IMR-90 (cell line): ENCODE data around the gene RAP1GAP. TPM values are rescaled to one million over a fixed set of nuclear protein-coding genes. Genes with fewer than 3 reads are reported as not detected.

ENCODE experiments used
- MAZ ChIP-seq: IDR thresholded peaks from 2 replicates; pipeline ENCODE4 v1.6.1; 2012; ENCODE audit warnings: low read depth, mild to moderate bottlenecking, low read length, improper control_type of control experiment, moderate library complexity, borderline replicate concordance
- RCOR1 ChIP-seq: IDR thresholded peaks from 2 replicates; pipeline ENCODE4 v1.6.1; 2012; ENCODE audit warnings: mild to moderate bottlenecking, low read length, improper control_type of control experiment; ENCODE audit not compliant: insufficient replicate concordance
- RFX5 ChIP-seq: IDR thresholded peaks from 2 replicates; pipeline ENCODE4 v1.8.0; 2012; ENCODE audit warnings: low read depth, mild to moderate bottlenecking, low read length, moderate library complexity
- polyA plus RNA-seq, 3 experiments: library from polyadenylated mRNA; depleted of rRNA; stranded (reverse); fragments of >200 nt; gene quantifications; 2 replicates each; pipeline ENCODE4 v1.2.3, GENCODE V29; 2012; ENCODE audit warnings: low replicate concordance in 1 of 3
- total RNA-seq: library from RNA; depleted of rRNA; stranded (reverse); fragments of >200 nt; gene quantifications from 2 replicates; pipeline ENCODE4 v1.2.3, GENCODE V29; 2012
- TF ChIP-seq, protein P1 (sequence below): conservative IDR thresholded peaks from 2 replicates; pipeline ENCODE4 v1.5.1; 2012; ENCODE audit warnings: mild to moderate bottlenecking, low read depth, low read length, improper control_type of control experiment

RAP1GAP gene
- total and polyA plus RNA-seq, 2 of the 4 experiments (the other 2 are of a cell fraction), result under 0.01 to 0.10 TPM

- TF ChIP-seq, protein P1, sequence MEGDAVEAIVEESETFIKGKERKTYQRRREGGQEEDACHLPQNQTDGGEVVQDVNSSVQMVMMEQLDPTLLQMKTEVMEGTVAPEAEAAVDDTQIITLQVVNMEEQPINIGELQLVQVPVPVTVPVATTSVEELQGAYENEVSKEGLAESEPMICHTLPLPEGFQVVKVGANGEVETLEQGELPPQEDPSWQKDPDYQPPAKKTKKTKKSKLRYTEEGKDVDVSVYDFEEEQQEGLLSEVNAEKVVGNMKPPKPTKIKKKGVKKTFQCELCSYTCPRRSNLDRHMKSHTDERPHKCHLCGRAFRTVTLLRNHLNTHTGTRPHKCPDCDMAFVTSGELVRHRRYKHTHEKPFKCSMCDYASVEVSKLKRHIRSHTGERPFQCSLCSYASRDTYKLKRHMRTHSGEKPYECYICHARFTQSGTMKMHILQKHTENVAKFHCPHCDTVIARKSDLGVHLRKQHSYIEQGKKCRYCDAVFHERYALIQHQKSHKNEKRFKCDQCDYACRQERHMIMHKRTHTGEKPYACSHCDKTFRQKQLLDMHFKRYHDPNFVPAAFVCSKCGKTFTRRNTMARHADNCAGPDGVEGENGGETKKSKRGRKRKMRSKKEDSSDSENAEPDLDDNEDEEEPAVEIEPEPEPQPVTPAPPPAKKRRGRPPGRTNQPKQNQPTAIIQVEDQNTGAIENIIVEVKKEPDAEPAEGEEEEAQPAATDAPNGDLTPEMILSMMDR, result no peak; the same call in 1 of the 2 replicates
- TF ChIP-seq RCOR1 (no peak), RFX5 (no peak), MAZ (peak; percentile 76; the same call in 1 of the 2 replicates)
Observed at GRCh38 chr1:21586846-21587601, 82.1 kb downstream of the RAP1GAP start (continued).
